Measurements from ENCODE around the gene TLE2.
"Not testable (repeated sequence)": the region's sequence is repeated elsewhere in the genome, so short reads cannot be mapped to it uniquely, and the experiment has no call there.

TLE2 gene

GRCh38 chr19:2981898-2982297 is 47.2 kb downstream of the TLE2 start:
- DNase-seq, result no peak

GRCh38 chr19:2978772-2979171 is 50.3 kb downstream of the TLE2 start:
- no peak for DNase-seq

- no peak for DNase-seq
Measured at GRCh38 chr19:2978166-2978767, 50.8 kb downstream of the TLE2 start.

- no peak for DNase-seq
Measured at GRCh38 chr19:2977746-2978138, 51.3 kb downstream of the TLE2 start.

GRCh38 chr19:2977001-2977745 is 51.9 kb downstream of the TLE2 start, which contains the start of gene TLE6:
Gene TLE6, plus strand, starts transcription at chr19:2977564. Its CDS starts 670 bp downstream, at chr19:2978234.
- DNase-seq, result peak; percentile 93

GRCh38 chr19:2976609-2977000 is 52.5 kb downstream of the TLE2 start:
- DNase-seq, result no peak

- no peak for DNase-seq
Measured at GRCh38 chr19:2974342-2975041, 54.6 kb downstream of the TLE2 start.

GRCh38 chr19:2973229-2973628 is 55.9 kb downstream of the TLE2 start:
- DNase-seq, result no peak

GRCh38 chr19:2970201-2970835 is 58.8 kb downstream of the TLE2 start:
- no peak for DNase-seq

- DNase-seq, result no peak
Measured at GRCh38 chr19:2969104-2969504, 60.0 kb downstream of the TLE2 start.

- DNase-seq, result no peak
Measured at GRCh38 chr19:2967972-2968371, 61.1 kb downstream of the TLE2 start.

- DNase-seq, result no peak
Measured at GRCh38 chr19:2964874-2965273, 64.2 kb downstream of the TLE2 start.

- DNase-seq, result not testable (repeated sequence)
Measured at GRCh38 chr19:2963631-2964030, 65.4 kb downstream of the TLE2 start.

- no peak for DNase-seq
Measured at GRCh38 chr19:2963122-2963521, 66.0 kb downstream of the TLE2 start.

- peak; percentile 40 for DNase-seq
Measured at GRCh38 chr19:2962018-2962670, 66.9 kb downstream of the TLE2 start.

GRCh38 chr19:2960120-2960519 is 69.0 kb downstream of the TLE2 start:
- no peak for DNase-seq

- no peak for DNase-seq
Measured at GRCh38 chr19:2957160-2957559, 71.9 kb downstream of the TLE2 start.

- no peak for DNase-seq
Measured at GRCh38 chr19:2952953-2953481, 76.1 kb downstream of the TLE2 start.

- DNase-seq, result peak; percentile 99
Measured at GRCh38 chr19:2950286-2951124, 78.6 kb downstream of the TLE2 start.

GRCh38 chr19:2949939-2950285 is 79.2 kb downstream of the TLE2 start:
- no peak for DNase-seq
